ENCODE results near the gene PIK3C2A.
A peak's percentile ranks its signal among the peaks of the same experiment; 100 is the strongest.

PIK3C2A gene

DNA sequence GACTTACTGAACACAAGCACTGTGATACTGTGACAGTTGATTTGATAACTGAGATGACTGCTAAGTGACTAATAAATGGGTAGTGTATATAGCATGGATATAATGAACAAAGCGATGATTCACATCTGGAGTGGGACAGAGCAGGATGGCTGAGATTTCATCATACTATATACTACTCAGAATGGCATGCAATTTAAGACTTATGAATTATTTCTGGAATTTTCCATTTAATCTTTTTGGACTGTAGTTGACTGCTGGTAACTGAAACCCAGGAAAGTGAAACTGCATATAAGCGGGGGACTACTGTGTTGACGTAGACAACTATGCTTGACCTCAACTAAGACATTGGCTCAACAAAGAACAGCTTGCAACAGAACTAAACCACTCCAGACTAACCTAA is 48.7 kb upstream of the PIK3C2A start:
- H3K27me3 ChIP-seq (ENCODE audit: insufficient read depth, poor library complexity, severe bottlenecking): no peaks in the 10 kb centered on the region
- no peak overlapping the region for H3K27ac ChIP-seq (replicated peaks)
- DNase-seq (ENCODE audit: low read depth in 1 of 2, low spot score in 1 of 2): no peak
- no peak overlapping the region for H3K4me3 ChIP-seq (replicated peaks; ENCODE audit: insufficient read depth, low read length)
- TF ChIP-seq, protein P1, sequence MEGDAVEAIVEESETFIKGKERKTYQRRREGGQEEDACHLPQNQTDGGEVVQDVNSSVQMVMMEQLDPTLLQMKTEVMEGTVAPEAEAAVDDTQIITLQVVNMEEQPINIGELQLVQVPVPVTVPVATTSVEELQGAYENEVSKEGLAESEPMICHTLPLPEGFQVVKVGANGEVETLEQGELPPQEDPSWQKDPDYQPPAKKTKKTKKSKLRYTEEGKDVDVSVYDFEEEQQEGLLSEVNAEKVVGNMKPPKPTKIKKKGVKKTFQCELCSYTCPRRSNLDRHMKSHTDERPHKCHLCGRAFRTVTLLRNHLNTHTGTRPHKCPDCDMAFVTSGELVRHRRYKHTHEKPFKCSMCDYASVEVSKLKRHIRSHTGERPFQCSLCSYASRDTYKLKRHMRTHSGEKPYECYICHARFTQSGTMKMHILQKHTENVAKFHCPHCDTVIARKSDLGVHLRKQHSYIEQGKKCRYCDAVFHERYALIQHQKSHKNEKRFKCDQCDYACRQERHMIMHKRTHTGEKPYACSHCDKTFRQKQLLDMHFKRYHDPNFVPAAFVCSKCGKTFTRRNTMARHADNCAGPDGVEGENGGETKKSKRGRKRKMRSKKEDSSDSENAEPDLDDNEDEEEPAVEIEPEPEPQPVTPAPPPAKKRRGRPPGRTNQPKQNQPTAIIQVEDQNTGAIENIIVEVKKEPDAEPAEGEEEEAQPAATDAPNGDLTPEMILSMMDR (IDR thresholded peaks at IDR 0.05; ENCODE audit: insufficient read depth, low read length): no peak
- no peak for TF ChIP-seq SPI1 (IDR thresholded peaks at IDR 0.05; ENCODE audit: borderline replicate concordance, low read depth)

DNA sequence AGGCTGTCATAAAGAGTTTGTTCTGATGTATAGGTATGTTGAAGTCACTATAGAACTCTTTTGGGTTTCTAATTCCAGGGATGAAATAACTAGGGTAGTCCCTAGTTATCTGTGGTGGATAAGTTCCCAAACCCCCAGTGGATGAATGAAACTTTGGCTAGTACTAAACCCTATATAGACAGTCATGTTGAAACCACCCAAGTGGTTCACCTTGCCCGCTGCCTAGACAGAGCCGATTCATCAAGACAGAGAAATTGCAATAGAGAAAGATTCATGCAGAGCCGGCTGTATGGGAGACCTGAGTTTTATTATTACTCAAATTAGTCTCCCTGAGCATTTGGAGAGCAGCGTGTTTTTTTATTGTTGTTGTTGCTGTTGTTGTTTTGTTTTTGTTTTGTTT is 44.9 kb upstream of the PIK3C2A start:
- no peak for DNase-seq (ENCODE audit: low read depth in 1 of 2, low spot score in 1 of 2)
- Histone ChIP-seq H3K27me3 (ENCODE audit: insufficient read depth, poor library complexity, severe bottlenecking) (no peaks in the 10 kb centered on the region), H3K27ac (replicated peaks) (no peak overlapping the region), H3K4me3 (replicated peaks; ENCODE audit: insufficient read depth, low read length) (no peak overlapping the region)
- TF ChIP-seq SPI1 (IDR thresholded peaks at IDR 0.05; ENCODE audit: borderline replicate concordance, low read depth) (no peak), POLR2AphosphoS5 (IDR thresholded peaks at IDR 0.05; ENCODE audit: low read depth) (no peak), GABPA (IDR thresholded peaks at IDR 0.05; ENCODE audit: low read depth) (no peak)
- TF ChIP-seq, protein P1 (IDR thresholded peaks at IDR 0.05; ENCODE audit: insufficient read depth, low read length): no peak
- TF ChIP-seq, protein P2, sequence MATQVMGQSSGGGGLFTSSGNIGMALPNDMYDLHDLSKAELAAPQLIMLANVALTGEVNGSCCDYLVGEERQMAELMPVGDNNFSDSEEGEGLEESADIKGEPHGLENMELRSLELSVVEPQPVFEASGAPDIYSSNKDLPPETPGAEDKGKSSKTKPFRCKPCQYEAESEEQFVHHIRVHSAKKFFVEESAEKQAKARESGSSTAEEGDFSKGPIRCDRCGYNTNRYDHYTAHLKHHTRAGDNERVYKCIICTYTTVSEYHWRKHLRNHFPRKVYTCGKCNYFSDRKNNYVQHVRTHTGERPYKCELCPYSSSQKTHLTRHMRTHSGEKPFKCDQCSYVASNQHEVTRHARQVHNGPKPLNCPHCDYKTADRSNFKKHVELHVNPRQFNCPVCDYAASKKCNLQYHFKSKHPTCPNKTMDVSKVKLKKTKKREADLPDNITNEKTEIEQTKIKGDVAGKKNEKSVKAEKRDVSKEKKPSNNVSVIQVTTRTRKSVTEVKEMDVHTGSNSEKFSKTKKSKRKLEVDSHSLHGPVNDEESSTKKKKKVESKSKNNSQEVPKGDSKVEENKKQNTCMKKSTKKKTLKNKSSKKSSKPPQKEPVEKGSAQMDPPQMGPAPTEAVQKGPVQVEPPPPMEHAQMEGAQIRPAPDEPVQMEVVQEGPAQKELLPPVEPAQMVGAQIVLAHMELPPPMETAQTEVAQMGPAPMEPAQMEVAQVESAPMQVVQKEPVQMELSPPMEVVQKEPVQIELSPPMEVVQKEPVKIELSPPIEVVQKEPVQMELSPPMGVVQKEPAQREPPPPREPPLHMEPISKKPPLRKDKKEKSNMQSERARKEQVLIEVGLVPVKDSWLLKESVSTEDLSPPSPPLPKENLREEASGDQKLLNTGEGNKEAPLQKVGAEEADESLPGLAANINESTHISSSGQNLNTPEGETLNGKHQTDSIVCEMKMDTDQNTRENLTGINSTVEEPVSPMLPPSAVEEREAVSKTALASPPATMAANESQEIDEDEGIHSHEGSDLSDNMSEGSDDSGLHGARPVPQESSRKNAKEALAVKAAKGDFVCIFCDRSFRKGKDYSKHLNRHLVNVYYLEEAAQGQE (IDR thresholded peaks at IDR 0.05; ENCODE audit: insufficient replicate concordance, low read depth): no peak

DNA sequence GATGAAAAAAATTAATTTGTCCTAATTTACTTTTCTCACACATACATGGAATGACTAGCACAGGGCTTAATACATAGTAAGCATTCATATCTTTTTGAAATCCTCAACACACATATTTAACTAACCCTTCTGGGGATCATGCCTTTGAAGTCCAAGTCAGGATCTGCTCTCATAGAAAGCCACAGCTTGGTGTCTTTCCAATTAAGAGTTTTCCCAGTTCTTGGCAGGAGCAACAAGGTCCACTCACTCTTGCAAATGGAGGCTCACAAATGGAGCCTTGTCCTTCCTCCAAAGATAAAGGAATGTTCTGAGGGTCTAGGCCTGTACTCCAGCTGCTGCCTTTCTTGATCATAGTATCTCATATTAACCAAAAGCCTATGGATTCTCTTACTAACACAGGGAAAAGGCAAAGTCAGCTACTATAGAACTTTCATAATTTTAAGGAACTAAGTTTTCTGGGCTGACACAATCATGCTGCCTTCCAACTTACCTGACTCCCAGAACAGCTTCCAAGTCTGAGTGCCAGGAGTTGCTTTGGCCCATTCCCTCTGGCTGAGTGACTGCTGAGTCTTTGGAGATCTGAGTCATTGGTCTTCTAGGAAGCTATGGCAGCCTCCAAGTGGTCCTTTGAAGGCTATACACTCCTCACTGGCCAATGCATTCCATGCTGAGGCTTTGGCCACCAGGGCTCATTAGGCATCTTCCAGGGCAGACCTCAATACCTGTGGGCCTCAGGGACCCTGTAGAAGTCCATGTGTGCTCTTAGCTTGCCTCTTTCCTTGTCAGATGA is 43.0 kb upstream of the PIK3C2A start:
- Histone ChIP-seq H3K27ac (replicated peaks) (no peak overlapping the region), H3K27me3 (ENCODE audit: insufficient read depth, poor library complexity, severe bottlenecking) (no peaks in the 10 kb centered on the region), H3K4me3 (replicated peaks; ENCODE audit: insufficient read depth, low read length) (no peak overlapping the region)
- TF ChIP-seq POLR2AphosphoS5 (IDR thresholded peaks at IDR 0.05; ENCODE audit: low read depth): no peak
- TF ChIP-seq GABPA (IDR thresholded peaks at IDR 0.05; ENCODE audit: low read depth): no peak
- TF ChIP-seq SPI1 (IDR thresholded peaks at IDR 0.05; ENCODE audit: borderline replicate concordance, low read depth): no peak
- TF ChIP-seq, protein P2 (IDR thresholded peaks at IDR 0.05; ENCODE audit: insufficient replicate concordance, low read depth): no peak
- TF ChIP-seq, protein P1 (IDR thresholded peaks at IDR 0.05; ENCODE audit: insufficient read depth, low read length): no peak
- DNase-seq (ENCODE audit: low read depth in 1 of 2, low spot score in 1 of 2): no peak

DNA sequence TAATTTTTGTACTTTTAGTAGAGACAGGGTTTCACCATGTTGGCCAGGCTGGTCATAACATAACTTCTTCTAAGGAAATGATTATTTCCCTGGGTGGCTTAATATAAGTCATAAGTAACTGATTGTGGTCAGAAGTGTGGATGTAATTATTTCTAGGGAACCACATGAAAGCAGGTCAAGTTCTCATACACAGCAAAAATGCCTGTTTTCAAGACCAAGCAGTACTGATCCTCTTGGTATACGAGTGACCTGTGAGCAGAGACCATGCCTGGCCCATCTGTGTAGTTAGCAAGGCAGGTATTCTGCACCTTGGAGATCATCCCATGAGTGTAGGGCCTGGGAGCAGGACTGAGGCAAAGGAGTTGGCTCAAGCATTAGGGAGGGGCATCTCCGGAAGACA is 36.3 kb upstream of the PIK3C2A start:
- H3K27me3 ChIP-seq (ENCODE audit: insufficient read depth, poor library complexity, severe bottlenecking): no peaks in the 10 kb centered on the region
- no peak for DNase-seq (ENCODE audit: low read depth in 1 of 2, low spot score in 1 of 2)
- TF ChIP-seq, protein P1 (IDR thresholded peaks at IDR 0.05; ENCODE audit: insufficient read depth, low read length): no peak
- TF ChIP-seq POLR2AphosphoS5 (IDR thresholded peaks at IDR 0.05; ENCODE audit: low read depth) (no peak), SPI1 (IDR thresholded peaks at IDR 0.05; ENCODE audit: borderline replicate concordance, low read depth) (no peak), GABPA (IDR thresholded peaks at IDR 0.05; ENCODE audit: low read depth) (no peak)
- TF ChIP-seq, protein P2 (IDR thresholded peaks at IDR 0.05; ENCODE audit: insufficient replicate concordance, low read depth): no peak
- H3K27ac ChIP-seq (replicated peaks): peak overlapping the region; percentile 1
- no peak overlapping the region for H3K4me3 ChIP-seq (replicated peaks; ENCODE audit: insufficient read depth, low read length)

Data from HL-60 (cell line).